LoVo (cell line): ENCODE data around the gene PTPRF.
A peak's percentile ranks its signal among the peaks of the same experiment; 100 is the strongest.

Source experiments
- DNase-seq: peaks from one replicate; pipeline ENCODE4 v3.0.0-alpha.2; 2016; ENCODE audit warnings: low spot score

PTPRF gene

GRCh38 chr1:43582162-43582566 is 51.5 kb downstream of the PTPRF start:
- peak; percentile 93 for DNase-seq

- DNase-seq: no peak
These were observed 52.4 kb downstream of the PTPRF start for GRCh38 chr1:43583058-43583457.

DNA sequence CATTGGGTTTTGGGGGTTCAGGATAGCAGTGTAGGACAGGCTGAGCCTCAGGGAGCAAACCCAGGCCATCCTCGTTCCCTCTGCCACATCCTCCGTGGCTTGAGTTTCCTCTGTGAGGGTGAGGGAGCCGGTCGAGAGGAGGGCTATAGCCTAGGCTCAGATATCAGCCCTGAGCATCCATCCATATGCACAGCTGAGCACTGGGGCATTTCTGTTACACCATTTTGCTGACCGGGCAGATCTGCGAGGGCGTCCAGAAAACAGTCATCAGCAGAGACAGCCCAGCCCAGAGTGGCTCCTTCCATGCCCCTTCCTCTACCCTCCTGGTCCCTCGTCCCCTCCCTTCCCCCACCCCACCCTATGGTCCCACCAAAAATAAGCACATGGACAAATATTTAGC is 53.5 kb downstream of the PTPRF start:
- DNase-seq: no peak

DNA sequence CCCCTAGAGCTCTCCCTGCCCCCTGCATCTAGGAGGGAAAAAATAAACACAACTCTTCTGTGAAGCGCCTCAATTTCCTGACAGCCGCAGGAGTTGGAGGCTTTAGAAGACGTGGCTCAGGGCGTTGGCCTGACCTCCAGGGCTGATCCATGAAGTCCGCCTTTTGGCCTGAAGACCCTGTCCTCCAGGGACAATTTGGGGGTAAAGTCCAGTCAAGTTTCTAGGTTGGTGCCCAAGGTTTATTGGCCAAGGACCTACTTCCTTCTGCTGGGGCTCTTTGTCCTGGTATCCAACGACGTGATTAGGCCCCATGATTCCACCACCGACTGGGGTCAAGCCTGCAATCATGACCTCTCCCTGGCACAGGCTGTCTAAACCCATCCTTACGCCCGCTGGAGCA is 54.9 kb downstream of the PTPRF start:
- DNase-seq: no peak

- DNase-seq: no peak
These were observed 55.6 kb downstream of the PTPRF start for GRCh38 chr1:43586136-43586731.

- DNase-seq: no peak
These were observed 56.3 kb downstream of the PTPRF start for GRCh38 chr1:43587001-43587400.

- no peak for DNase-seq
These were observed 56.9 kb downstream of the PTPRF start for GRCh38 chr1:43587594-43587993.

GRCh38 chr1:43588592-43588991 is 57.9 kb downstream of the PTPRF start:
- DNase-seq: no peak

- no peak for DNase-seq
These were observed 59.8 kb downstream of the PTPRF start for GRCh38 chr1:43590388-43590925.

GRCh38 chr1:43591181-43591580 is 60.5 kb downstream of the PTPRF start:
- DNase-seq: no peak

- no peak for DNase-seq
These were observed 61.5 kb downstream of the PTPRF start for GRCh38 chr1:43592051-43592665.

- no peak for DNase-seq
These were observed 62.4 kb downstream of the PTPRF start for GRCh38 chr1:43592974-43593683.

- DNase-seq: no peak
These were observed 65.9 kb downstream of the PTPRF start for GRCh38 chr1:43596579-43596978.

- DNase-seq: no peak
These were observed 66.3 kb downstream of the PTPRF start for GRCh38 chr1:43597028-43597427.

DNA sequence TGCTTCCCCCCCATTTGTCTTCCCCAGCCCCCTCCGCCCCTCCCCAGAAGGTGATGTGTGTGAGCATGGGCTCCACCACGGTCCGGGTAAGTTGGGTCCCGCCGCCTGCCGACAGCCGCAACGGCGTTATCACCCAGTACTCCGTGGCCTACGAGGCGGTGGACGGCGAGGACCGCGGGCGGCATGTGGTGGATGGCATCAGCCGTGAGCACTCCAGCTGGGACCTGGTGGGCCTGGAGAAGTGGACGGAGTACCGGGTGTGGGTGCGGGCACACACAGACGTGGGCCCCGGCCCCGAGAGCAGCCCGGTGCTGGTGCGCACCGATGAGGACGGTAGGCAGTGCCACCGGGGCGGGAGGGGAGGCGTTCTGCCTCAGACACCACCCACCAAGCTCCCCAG is 67.0 kb downstream of the PTPRF start:
- no peak for DNase-seq

GRCh38 chr1:43598622-43599021 is 67.9 kb downstream of the PTPRF start:
- no peak for DNase-seq

DNA sequence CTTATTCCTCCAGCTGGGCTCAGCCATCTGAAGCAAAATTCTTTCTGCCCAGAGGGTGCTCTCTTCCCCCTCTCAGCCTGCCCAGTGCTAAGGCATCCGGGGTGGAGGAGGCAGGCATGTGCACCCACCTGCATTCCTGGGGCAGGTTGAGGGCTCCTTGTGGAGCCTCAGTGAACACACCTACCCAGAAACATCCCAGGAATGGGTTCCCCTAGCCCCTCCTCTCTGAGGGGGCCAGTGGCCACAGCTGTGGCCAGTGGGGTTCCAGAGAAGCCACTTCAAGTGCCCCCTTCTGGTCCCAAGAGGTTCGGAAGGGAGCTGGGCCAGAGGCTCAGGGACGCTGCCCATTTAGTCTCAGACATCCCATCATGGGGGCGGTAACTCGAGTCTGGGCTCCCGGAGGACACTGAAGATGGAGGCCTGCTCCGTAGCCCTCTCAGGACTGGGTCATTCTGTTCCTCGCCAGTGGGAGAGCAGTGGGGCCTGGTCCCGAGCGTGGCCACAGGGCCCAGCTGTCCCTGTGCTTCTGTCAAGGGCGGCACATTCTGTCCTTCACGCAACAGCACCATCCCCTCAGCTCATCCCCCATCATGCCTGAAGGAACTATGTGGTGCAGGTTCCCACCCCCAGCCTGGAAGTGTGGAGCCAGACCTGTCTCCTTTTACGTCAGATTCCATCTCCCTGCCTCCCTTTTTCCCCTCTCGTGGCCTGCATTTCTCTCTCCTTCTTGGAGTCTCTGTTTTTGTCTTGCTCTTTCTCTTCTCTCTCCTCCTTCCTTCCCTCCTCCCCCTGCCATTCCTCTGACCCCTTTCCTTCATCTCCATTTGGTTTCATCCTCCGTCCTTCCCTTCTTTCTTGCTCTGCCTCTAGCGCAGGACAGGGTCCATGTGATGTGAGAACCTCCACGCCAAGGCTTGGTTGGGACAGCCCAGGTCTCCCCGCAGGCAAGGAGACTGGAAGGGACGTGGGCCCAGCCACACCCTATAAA is 69.6 kb downstream of the PTPRF start:
- DNase-seq: no peak

GRCh38 chr1:43602990-43603389 is 72.3 kb downstream of the PTPRF start:
- DNase-seq: no peak

- no peak for DNase-seq
These were observed 73.5 kb downstream of the PTPRF start for GRCh38 chr1:43604192-43604591.

DNA sequence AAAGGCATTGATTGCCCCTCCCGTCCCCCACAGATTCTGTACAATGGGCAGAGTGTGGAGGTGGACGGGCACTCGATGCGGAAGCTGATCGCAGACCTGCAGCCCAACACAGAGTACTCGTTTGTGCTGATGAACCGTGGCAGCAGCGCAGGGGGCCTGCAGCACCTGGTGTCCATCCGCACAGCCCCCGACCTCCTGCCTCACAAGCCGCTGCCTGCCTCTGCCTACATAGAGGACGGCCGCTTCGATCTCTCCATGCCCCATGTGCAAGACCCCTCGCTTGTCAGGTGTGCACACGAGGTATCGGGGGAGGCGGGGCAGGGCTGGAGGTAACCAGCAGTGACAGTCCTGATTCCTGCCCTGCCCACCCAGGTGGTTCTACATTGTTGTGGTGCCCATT is 74.5 kb downstream of the PTPRF start:
- DNase-seq: no peak

- DNase-seq: no peak
These were observed 75.1 kb downstream of the PTPRF start for GRCh38 chr1:43605766-43606165.

GRCh38 chr1:43606624-43607023 is 75.9 kb downstream of the PTPRF start:
- DNase-seq: no peak
